Measurements from ENCODE around the gene MAP2. TPM values are rescaled to one million over a fixed set of nuclear protein-coding genes. Genes with fewer than 3 reads are reported as not detected.

Gene MAP2
- total and polyA plus RNA-seq, 2 of the 13 experiments (the other 11 are each of a cell fraction or from before 2014, with no cell fraction given): 0.08 TPM; not detected in 1

GRCh38 chr2:209468846-209469245, 45.0 kb downstream of the MAP2 start:
- DNase-seq (ENCODE audit: low spot score) (no peak), ATAC-seq (no peak), FAIRE-seq (no peak)
- H3K4me2 ChIP-seq (ENCODE audit: low read depth, low read length): no peak overlapping the region
- no peaks in the 10 kb centered on the region for H3K36me3 ChIP-seq (replicated peaks in 1 of 2; ENCODE audit: control insufficient read depth in 1 of 2, insufficient read depth in 2 of 2, low read length in 2 of 2)
- no TSS peak for BruUV-seq (replicated peaks)
- CTCF ChIA-PET (ENCODE audit: low intra/inter-chr PET ratio, low total read pairs): no interaction called here
- WGBS (ENCODE audit: low lambda C conversion rate): 0% methylated on average over 1 of the region's 1 CpG
- no peaks in the 10 kb centered on the region for H4K20me1 ChIP-seq (ENCODE audit: insufficient read depth, low read length)
- in situ Hi-C loops (cut with HindIII; ENCODE audit: extremely low pct_ligation_motif_present, low pct_unique_long_range_greater_than_20kb): no loop called here
- intact Hi-C loops (cut with micrococcal nuclease; ENCODE audit: unreplicated experiment): no loop called here
- no peak overlapping the region for H3K27ac ChIP-seq (ENCODE audit: extremely low read length, insufficient read depth, low read length)
- H3K79me2 ChIP-seq (ENCODE audit: insufficient read depth, low read length): no peaks in the 10 kb centered on the region
- no peak overlapping the region for H3K4me3 ChIP-seq (replicated peaks in 1 of 3; ENCODE audit: insufficient read depth in 1 of 3, low read depth in 2 of 3, low read length in 3 of 3)
- no peak for TF ChIP-seq ZNF253 (CRISPR knock-in tag; IDR thresholded peaks at IDR 0.05; ENCODE audit: borderline replicate concordance)
- no peak for TF ChIP-seq RARG (CRISPR knock-in tag; IDR thresholded peaks at IDR 0.05; ENCODE audit: low read depth)
- TF ChIP-seq, protein P1, sequence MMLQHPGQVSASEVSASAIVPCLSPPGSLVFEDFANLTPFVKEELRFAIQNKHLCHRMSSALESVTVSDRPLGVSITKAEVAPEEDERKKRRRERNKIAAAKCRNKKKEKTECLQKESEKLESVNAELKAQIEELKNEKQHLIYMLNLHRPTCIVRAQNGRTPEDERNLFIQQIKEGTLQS (CRISPR knock-in tag; IDR thresholded peaks at IDR 0.05): no peak
- TF ChIP-seq ZNF780A (CRISPR knock-in tag; IDR thresholded peaks at IDR 0.05): no peak
- TF ChIP-seq ZNF547 (CRISPR knock-in tag; IDR thresholded peaks at IDR 0.05): no peak
- TF ChIP-seq ZNF280B (CRISPR knock-in tag; IDR thresholded peaks at IDR 0.05; ENCODE audit: borderline replicate concordance): no peak
- TF ChIP-seq ZNF407 (CRISPR knock-in tag; IDR thresholded peaks at IDR 0.05; ENCODE audit: not compliant biosample characterization): no peak
- H3K4me1 ChIP-seq (ENCODE audit: insufficient read depth, low read length): no peaks in the 10 kb centered on the region
- no peak overlapping the region for H3K9ac ChIP-seq (ENCODE audit: insufficient read depth, low read depth, low read length)
- no peaks in the 10 kb centered on the region for H3K27me3 ChIP-seq (ENCODE audit: control insufficient read depth in 1 of 2, insufficient read depth in 2 of 2, low read length in 2 of 2)
- H2AFZ ChIP-seq (ENCODE audit: low read length): no peak overlapping the region
- no peaks in the 10 kb centered on the region for H3K9me3 ChIP-seq (ENCODE audit: low read length)
- POLR2A ChIA-PET: no interaction called here

Measured in HepG2 (cell line).